Prostate gland (tissue), 2 donors: ENCODE measurements around the gene ISCA1.

Experiments used
- POLR2A ChIP-seq: fragments of 450-650 bp; IDR thresholded peaks from one replicate; pipeline ENCODE4 v1.6.1; 2016; ENCODE audit warnings: antibody characterized with exemption, mild to moderate bottlenecking
- POLR2AphosphoS5 ChIP-seq: sonication (generic); formaldehyde crosslinking; IDR thresholded peaks from one replicate; pipeline ENCODE4 v1.6.1; 2017; ENCODE audit warnings: antibody characterized with exemption
- TF ChIP-seq, protein P1 (sequence below), 4 experiments: fragments of 200-600 bp in 2 of 4; fragments of 450-650 bp in 2 of 4; sonication (generic) in 2 of 4; IDR thresholded peaks; 1 replicate in 3 of 4; 2 replicates in 1 of 4; pipeline ENCODE4 v1.5.1; 2016 to 2019; ENCODE audit warnings: antibody characterized with exemption in 4 of 4, mild to moderate bottlenecking in 2 of 4, moderate library complexity in 2 of 4

- TF ChIP-seq, protein P1, sequence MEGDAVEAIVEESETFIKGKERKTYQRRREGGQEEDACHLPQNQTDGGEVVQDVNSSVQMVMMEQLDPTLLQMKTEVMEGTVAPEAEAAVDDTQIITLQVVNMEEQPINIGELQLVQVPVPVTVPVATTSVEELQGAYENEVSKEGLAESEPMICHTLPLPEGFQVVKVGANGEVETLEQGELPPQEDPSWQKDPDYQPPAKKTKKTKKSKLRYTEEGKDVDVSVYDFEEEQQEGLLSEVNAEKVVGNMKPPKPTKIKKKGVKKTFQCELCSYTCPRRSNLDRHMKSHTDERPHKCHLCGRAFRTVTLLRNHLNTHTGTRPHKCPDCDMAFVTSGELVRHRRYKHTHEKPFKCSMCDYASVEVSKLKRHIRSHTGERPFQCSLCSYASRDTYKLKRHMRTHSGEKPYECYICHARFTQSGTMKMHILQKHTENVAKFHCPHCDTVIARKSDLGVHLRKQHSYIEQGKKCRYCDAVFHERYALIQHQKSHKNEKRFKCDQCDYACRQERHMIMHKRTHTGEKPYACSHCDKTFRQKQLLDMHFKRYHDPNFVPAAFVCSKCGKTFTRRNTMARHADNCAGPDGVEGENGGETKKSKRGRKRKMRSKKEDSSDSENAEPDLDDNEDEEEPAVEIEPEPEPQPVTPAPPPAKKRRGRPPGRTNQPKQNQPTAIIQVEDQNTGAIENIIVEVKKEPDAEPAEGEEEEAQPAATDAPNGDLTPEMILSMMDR (IDR thresholded peaks at IDR 0.05), result no peak
- TF ChIP-seq POLR2AphosphoS5 (no peak), POLR2A (no peak)
These were observed 28.8 kb downstream of the ISCA1 start for GRCh38 chr9:86253577-86253976.
